KMS-11 (cell line): ENCODE data around the gene ABCC11.
"Not testable (repeated sequence)": the region's sequence is repeated elsewhere in the genome, so short reads cannot be mapped to it uniquely, and the experiment has no call there.

ENCODE experiments used
- H2AFZ ChIP-seq: fragments of 200-600 bp; sonication (generic); 2 replicates; pipeline ENCODE4 v1.6.1; 2016; ENCODE audit warnings: antibody characterized with exemption, mixed run types, low read depth
- H3K27ac ChIP-seq: fragments of 200-600 bp; sonication (generic); 2 replicates; pipeline ENCODE4 v1.6.1; 2016; ENCODE audit warnings: mild to moderate bottlenecking, mixed run types
- H3K27me3 ChIP-seq: fragments of 200-600 bp; sonication (generic); 2 replicates; pipeline ENCODE4 v1.6.1; 2017; ENCODE audit warnings: mild to moderate bottlenecking, low read depth, mixed run types, moderate library complexity; ENCODE audit not compliant: insufficient read depth
- H3K36me3 ChIP-seq: fragments of 200-600 bp; sonication (generic); 2 replicates; pipeline ENCODE4 v1.6.1; 2017; ENCODE audit warnings: mild to moderate bottlenecking, mixed run types; ENCODE audit not compliant: insufficient read depth
- H3K4me1 ChIP-seq: fragments of 200-600 bp; sonication (generic); 2 replicates; pipeline ENCODE4 v1.6.1; 2016; ENCODE audit warnings: mild to moderate bottlenecking, low read depth, mixed run types; ENCODE audit not compliant: poor library complexity, severe bottlenecking
- H3K4me2 ChIP-seq: fragments of 200-600 bp; sonication (generic); 2 replicates; pipeline ENCODE4 v1.7.0; 2016; ENCODE audit warnings: mild to moderate bottlenecking, mixed run types
- H3K4me3 ChIP-seq: fragments of 200-600 bp; sonication (generic); IDR thresholded peaks from 2 replicates; pipeline ENCODE4 v1.6.1; 2017; ENCODE audit warnings: low read depth, low read length, mixed read lengths; ENCODE audit not compliant: insufficient read depth
- H3K79me2 ChIP-seq: fragments of 200-600 bp; sonication (generic); 2 replicates; pipeline ENCODE4 v1.6.1; 2016; ENCODE audit warnings: low read depth, mixed run types; ENCODE audit not compliant: insufficient read depth
- H3K9ac ChIP-seq: fragments of 200-600 bp; sonication (generic); 2 replicates; pipeline ENCODE4 v1.6.1; 2016; ENCODE audit warnings: mild to moderate bottlenecking, mixed run types
- H4K20me1 ChIP-seq: fragments of 200-600 bp; sonication (generic); 2 replicates; pipeline ENCODE4 v1.6.1; 2016; ENCODE audit warnings: mild to moderate bottlenecking, mixed run types; ENCODE audit not compliant: insufficient read depth
- CTCF ChIP-seq: fragments of 200-600 bp; sonication (generic); conservative IDR thresholded peaks from 2 replicates; pipeline ENCODE4 v1.6.1; 2017; ENCODE audit warnings: low read depth, mild to moderate bottlenecking, antibody characterized with exemption, low read length, moderate library complexity, mixed read lengths

ABCC11 gene

GRCh38 chr16:48182979-48183537, 64.3 kb downstream of the ABCC11 start:
- H3K4me1 ChIP-seq, result no peaks in the 10 kb centered on the region
- no peak for TF ChIP-seq CTCF
- H3K79me2 ChIP-seq, result no peaks in the 10 kb centered on the region
- H4K20me1 ChIP-seq, result no peaks in the 10 kb centered on the region
- H3K9ac ChIP-seq, result no peak overlapping the region
- H3K27me3 ChIP-seq, result no peaks in the 10 kb centered on the region
- no peaks in the 10 kb centered on the region for H3K36me3 ChIP-seq
- H3K4me2 ChIP-seq, result no peak overlapping the region
- no peak overlapping the region for H2AFZ ChIP-seq
- H3K4me3 ChIP-seq, result no peak overlapping the region
- no peak overlapping the region for H3K27ac ChIP-seq

GRCh38 chr16:48181746-48182520, 65.4 kb downstream of the ABCC11 start:
- not testable (repeated sequence) for H3K27me3 ChIP-seq, H3K4me1 ChIP-seq, H4K20me1 ChIP-seq, H2AFZ ChIP-seq, H3K4me2 ChIP-seq, H3K79me2 ChIP-seq, H3K9ac ChIP-seq, H3K27ac ChIP-seq, H3K4me3 ChIP-seq, H3K36me3 ChIP-seq

- H3K79me2 ChIP-seq, result no peaks in the 10 kb centered on the region
- no peaks in the 10 kb centered on the region for H3K4me1 ChIP-seq
- no peaks in the 10 kb centered on the region for H4K20me1 ChIP-seq
- H3K4me3 ChIP-seq, result no peak overlapping the region
- no peaks in the 10 kb centered on the region for H3K36me3 ChIP-seq
- no peak overlapping the region for H2AFZ ChIP-seq
- H3K9ac ChIP-seq, result no peak overlapping the region
- no peak overlapping the region for H3K4me2 ChIP-seq
- no peak overlapping the region for H3K27ac ChIP-seq
- no peaks in the 10 kb centered on the region for H3K27me3 ChIP-seq
- no peak for TF ChIP-seq CTCF
These were observed 66.4 kb downstream of the ABCC11 start for GRCh38 chr16:48180868-48181480.

- Histone ChIP-seq H3K9ac (no peak overlapping the region), H3K4me1 (no peaks in the 10 kb centered on the region), H3K27me3 (no peaks in the 10 kb centered on the region), H3K79me2 (no peaks in the 10 kb centered on the region), H2AFZ (no peak overlapping the region), H3K36me3 (no peaks in the 10 kb centered on the region), H3K4me3 (no peak overlapping the region), H3K27ac (no peak overlapping the region), H4K20me1 (no peaks in the 10 kb centered on the region), H3K4me2 (no peak overlapping the region)
- no peak for TF ChIP-seq CTCF
These were observed 70.5 kb downstream of the ABCC11 start for GRCh38 chr16:48176635-48177408.
